GM21723 (cell line): Measurements from ENCODE around the gene SLC16A7.
A peak's percentile ranks its signal among the peaks of the same experiment; 100 is the strongest.

Experiments
- ATAC-seq: cut with Tn5 transposase; IDR thresholded peaks from one replicate; pipeline ENCODE4 v1.9.1; 2021; ENCODE audit warnings: mild to moderate bottlenecking, moderate library complexity; ENCODE audit not compliant: unreplicated experiment

SLC16A7 gene

GRCh38 chr12:59619461-59620240, 23.8 kb downstream of the SLC16A7 start:
- ATAC-seq: peak; percentile 61

DNA sequence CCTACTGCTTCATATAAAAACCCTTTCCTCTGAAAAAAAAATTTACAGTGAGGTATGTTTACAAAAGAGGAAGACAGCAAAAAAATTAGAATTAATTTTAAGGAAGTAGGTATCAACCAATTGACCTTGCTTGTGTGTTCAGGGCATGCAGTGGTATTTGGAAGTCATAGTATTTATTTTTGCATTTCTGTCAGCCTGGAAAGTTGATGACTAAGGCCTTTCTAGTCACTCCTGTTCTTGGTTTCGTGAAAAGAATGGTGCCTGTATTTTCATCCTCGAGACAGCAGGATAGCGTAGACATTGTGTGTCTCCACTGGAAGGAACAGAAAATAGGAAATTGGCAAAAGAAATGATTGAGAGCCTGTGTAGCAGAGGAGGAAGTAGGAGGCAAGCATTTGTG, 24.5 kb downstream of the SLC16A7 start:
- ATAC-seq: peak; percentile 48

DNA sequence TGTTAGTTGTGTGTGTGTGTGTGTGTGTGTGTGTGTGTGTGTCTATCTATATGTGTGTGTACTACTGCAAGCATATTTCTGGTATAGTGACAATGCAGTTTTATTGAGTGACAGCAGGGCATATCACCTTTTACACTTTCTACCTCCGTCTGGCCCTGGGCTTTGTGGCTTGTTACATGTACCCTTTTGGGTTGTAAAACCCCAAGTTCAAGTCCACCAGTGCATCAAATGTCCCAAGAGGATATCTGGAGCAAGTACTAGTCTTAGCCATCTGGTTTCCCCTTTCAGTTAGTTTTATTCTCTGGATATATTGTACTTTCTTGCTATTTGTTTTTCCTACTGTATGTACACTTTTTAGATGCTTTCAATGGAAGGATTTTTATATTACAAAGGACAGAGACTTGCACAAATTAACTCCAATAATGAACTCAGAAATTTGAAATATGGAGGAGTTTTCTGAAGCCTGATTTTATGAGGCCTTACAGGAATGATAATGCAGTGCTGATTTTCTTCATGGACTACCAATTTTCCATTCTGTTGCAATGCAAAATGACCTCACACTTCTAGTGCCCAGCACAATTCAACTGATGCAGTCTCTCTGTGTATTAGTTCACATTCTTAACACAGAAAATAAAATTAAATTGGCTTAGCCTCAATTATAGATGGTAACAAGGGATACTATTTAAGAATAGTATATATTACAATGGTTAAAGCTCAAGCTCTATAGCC, 29.1 kb downstream of the SLC16A7 start:
- no peak for ATAC-seq

DNA sequence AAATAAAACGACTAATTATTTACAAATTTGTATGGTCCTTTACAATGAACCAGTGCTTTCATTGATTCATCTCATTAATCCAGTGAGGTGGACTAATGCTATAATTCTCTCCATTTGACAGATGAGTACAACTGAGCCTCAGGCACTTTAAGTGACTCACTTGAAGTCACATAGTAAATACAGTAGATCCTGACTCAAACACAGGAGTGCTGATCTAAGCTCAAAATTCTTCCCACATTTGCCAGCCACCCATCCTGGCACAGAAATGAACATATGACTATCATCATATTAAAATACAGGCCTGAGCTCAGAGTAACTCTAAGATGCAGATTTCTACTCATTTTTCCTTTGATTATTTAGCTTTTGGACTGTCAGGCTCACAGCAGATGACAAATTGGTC, 30.6 kb downstream of the SLC16A7 start:
- ATAC-seq: no peak

DNA sequence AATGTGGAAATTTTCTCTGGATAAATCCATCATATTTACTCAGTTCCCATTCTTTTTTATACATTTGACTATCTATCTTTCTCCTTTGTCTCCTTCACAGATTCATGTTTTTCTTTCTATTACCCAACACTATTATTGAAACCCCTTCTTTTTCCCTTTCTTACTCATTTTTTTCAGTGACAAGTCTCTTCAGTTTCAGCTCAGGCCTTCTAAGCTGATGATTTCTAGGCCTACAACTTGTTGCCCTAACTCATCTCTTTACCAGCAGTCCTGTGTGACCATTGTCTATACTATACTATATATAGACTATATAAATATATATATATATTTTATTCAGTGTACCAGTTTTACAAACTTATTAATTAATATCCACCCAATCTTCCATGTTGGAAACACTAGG, 31.8 kb downstream of the SLC16A7 start:
- ATAC-seq: no peak

GRCh38 chr12:59629890-59630289, 34.1 kb downstream of the SLC16A7 start:
- no peak for ATAC-seq

- ATAC-seq: no peak
Measured at GRCh38 chr12:59632408-59632807, 36.6 kb downstream of the SLC16A7 start.

DNA sequence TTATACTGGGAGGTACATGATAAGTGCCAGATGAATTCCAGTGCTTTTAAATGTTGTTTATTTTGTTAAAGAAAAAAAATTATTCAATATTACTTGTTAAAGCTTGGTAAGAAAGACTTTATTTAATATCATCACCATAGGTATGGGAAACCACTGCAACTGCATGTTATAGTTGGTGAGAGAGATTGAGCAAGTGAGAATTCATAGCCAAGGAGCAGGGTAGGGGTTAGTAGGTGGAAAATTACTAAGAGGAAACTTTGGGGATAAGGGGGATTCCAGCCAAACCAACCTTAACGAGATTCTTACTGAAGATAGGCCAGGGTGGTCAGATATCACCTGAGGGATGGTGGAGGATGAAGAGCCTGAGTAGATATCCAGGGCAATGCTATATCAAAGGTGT, 38.4 kb downstream of the SLC16A7 start:
- ATAC-seq: no peak

- peak; percentile 54 for ATAC-seq
Measured at GRCh38 chr12:59636945-59637691, 41.3 kb downstream of the SLC16A7 start.

DNA sequence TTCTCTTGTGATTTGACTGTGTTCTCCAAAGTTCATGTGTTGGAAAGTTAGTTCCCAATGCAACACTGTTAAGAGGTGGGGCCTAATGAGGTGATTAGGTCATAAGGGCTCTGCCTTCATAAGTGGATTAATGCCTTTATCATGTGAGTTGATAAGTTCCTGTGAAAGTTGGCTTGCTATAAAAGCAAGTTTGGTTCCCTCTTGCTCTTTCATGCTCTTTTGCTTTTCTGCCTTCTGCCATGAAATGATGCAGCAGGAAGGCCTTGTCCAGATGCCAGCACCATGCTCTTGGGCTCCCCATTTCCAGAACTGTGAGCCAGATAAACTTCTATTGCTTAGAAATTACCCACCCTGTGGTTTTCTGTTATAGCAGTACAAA, 41.9 kb downstream of the SLC16A7 start:
- no peak for ATAC-seq

DNA sequence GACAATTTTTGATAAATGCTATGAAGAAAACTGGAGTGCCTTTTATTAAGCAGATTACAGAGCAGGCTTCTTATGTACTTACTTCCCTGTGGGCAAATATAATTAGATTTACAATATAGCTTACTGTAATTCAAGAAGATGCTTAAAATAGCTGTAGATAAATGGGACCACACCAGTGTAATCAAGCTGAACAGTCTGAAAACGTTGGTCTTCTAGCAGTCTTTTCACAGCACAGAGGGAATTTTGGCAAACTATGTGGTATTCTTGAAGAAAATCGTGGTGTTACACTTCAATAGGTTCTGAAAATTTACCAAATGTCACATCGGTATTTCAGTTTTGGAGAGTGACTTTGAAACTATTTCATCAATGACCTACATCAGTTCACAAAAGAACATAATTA, 47.7 kb downstream of the SLC16A7 start:
- ATAC-seq: no peak

- ATAC-seq: no peak
Measured at GRCh38 chr12:59645242-59645641, 49.4 kb downstream of the SLC16A7 start.

DNA sequence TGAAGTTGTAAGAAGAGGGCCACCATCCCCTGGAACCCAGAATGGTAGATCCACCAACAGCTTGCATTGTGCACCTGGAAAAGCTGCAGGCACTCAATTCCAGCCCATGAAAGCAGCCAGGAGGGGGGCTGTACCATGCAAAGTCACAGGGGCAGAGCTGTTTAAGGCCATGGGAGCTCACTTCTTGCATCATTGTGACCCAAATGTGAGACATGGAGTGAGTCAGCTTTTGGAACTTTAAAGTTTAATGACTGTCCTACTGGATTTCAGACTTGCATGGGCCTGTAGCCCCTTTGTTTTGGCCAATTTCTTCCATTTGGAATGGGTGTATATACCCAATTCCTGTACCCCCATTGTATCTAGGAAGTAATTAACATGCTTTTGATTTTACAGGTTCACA, 50.8 kb downstream of the SLC16A7 start:
- no peak for ATAC-seq

DNA sequence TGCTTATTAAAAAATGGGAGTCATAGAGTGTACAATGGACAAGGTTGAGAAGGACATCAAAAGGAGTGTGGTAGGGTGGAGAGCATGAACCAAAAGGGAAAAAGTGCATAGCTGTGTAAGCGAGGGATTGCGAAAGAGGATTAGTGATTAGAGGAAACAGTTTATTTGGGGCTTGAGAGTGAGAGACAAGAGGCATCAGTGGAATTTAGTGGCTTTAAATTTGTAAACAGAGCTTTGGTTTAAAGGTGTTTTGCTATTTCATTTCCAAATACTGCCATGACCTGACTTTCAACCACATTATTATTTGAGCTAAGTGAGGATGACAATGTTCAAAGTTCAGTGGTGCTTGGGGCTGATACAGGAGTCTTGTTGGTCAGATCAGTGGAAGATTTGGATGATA, 53.4 kb downstream of the SLC16A7 start:
- ATAC-seq: no peak

DNA sequence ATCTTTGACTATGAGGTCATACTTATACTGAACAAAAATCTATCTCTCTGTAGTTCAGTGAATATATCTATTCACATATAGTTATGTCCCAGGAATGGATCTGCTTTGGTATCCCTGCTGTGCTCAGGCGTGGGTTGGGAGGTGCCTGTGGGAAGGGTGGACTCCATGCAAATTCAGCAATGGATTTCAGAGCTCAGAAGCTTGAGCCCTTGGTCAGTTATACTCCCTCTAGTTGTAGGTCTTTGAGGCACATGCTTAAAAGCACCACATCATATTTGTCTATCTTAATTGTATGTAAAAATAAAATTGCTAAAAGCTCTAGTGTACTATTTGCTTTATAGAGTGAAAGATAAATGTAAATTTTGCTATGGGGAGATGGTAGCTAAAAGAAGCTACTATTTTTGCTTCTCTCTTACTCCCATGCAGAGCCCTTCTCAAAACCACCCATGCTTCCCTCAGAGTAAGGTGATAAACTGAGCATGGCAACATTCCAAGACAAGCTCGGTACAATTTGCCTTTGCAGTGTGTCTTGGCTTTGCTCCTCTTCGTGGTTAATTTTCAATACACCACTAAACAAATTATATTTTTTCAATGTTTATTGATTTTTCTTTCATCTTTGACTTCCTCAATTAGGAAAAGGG, 54.9 kb downstream of the SLC16A7 start:
- ATAC-seq: no peak

GRCh38 chr12:59651229-59651920, 55.5 kb downstream of the SLC16A7 start:
- ATAC-seq: no peak

GRCh38 chr12:59652130-59652529, 56.3 kb downstream of the SLC16A7 start:
- ATAC-seq: no peak

DNA sequence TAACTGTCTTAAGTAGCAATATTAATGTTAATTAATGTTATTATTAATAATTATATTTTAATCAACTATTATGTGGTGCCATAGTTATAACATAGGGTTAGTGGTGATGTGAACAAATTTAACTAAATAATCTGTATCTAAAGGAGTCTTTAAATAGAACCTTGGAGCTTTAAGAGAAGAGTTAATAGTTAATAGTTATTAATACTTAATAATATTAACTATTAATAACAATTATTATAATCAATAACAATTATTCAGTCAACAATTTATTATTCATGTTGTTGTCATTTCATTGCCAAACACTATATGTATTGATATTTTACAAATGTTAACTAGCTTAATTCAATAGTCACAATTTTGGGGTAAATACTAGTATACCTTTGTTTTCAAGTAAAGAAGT, 58.2 kb downstream of the SLC16A7 start:
- no peak for ATAC-seq

GRCh38 chr12:59657266-59657665, 61.4 kb downstream of the SLC16A7 start:
- ATAC-seq: no peak

DNA sequence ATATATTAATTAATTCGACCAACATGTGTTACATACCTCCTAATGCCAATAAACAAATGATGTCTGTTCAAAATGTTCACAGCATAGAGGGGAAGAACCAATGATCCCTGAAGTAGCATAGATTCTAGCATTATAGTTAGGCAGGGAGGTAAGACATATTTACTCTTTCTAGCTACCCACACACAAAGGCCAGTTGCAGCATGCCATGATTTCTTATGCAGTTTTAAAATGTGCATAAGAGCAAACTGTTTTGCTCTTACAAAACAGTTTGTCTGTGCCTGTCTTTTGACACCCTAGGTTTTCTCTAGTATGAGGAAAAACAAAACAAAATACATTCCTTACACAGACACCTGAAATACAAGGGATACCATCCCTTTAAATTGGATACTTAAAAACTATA, 61.9 kb downstream of the SLC16A7 start:
- no peak for ATAC-seq

GRCh38 chr12:59660148-59660547, 64.3 kb downstream of the SLC16A7 start:
- ATAC-seq: no peak
